Measurements from ENCODE around the gene PCNP.

Gene PCNP

DNA sequence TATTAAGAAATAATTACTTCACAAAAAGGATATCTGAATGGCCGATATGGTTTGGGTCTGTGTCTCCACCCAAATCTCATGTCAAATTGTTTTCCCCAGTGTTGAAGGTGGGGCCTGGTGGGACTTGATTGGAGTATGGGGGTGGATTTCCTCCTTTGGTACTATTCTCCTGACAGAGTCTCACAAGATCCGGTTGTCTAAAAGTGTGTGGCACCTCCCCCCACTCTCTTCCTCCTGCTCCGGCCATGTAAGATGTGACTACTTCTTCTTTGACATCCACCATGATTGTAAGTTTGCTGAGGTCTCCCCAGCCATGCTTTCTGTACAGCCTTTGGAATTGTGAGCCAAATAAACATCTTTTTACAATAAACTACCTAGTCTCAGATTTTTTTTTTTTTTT lies 68.5 kb downstream of the PCNP start:
- TF ChIP-seq ZBTB7A (IDR thresholded peaks at IDR 0.05; ENCODE audit: low read depth) = no peak

DNA sequence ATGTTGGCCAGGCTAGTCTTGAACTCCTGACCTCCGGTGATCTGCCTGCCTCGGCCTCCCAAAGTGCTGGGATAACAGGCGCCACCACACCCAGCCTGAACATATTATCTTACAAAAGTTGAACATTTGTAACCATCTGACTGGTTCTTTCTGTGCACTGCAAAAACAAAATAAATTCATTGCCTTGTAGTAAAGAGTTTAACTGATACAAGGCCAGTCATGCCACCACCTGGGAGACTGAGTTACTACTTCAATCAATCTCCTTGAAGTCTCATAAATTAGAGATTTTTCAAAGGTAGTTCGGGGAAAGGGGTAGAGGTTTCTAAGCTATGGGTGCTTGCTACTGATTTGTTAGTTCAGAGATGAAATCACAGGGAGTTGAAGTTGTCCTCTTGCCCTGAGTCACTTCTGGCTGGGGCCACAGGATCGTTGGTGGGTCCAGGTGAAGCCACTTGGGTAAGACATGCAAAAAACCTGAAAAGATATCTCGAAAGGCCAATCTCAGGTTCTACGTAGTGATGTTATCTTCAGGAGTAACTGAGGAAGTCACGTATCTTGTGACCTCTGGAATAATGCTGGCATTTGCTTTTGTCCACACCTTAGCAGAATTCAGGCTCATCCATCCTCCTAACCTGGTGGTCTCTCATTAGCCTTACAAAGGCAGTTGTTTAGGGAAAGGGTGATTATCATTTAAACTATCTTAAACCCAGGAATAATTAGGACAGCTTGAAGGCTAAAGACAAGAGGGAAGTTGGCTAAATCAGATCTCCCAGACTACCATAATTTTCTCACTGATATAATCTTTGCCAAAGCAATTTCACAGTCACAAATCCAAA lies 69.2 kb downstream of the PCNP start:
- no peak for TF ChIP-seq EGR1 (IDR thresholded peaks at IDR 0.05)
- TF ChIP-seq FOXM1 (IDR thresholded peaks at IDR 0.05; ENCODE audit: borderline replicate concordance, low read depth) = no peak
- TF ChIP-seq, protein P1, sequence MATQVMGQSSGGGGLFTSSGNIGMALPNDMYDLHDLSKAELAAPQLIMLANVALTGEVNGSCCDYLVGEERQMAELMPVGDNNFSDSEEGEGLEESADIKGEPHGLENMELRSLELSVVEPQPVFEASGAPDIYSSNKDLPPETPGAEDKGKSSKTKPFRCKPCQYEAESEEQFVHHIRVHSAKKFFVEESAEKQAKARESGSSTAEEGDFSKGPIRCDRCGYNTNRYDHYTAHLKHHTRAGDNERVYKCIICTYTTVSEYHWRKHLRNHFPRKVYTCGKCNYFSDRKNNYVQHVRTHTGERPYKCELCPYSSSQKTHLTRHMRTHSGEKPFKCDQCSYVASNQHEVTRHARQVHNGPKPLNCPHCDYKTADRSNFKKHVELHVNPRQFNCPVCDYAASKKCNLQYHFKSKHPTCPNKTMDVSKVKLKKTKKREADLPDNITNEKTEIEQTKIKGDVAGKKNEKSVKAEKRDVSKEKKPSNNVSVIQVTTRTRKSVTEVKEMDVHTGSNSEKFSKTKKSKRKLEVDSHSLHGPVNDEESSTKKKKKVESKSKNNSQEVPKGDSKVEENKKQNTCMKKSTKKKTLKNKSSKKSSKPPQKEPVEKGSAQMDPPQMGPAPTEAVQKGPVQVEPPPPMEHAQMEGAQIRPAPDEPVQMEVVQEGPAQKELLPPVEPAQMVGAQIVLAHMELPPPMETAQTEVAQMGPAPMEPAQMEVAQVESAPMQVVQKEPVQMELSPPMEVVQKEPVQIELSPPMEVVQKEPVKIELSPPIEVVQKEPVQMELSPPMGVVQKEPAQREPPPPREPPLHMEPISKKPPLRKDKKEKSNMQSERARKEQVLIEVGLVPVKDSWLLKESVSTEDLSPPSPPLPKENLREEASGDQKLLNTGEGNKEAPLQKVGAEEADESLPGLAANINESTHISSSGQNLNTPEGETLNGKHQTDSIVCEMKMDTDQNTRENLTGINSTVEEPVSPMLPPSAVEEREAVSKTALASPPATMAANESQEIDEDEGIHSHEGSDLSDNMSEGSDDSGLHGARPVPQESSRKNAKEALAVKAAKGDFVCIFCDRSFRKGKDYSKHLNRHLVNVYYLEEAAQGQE (IDR thresholded peaks at IDR 0.05; ENCODE audit: low read depth) = no peak
- TF ChIP-seq TCF12 (IDR thresholded peaks at IDR 0.05; ENCODE audit: low read depth) = no peak
- TF ChIP-seq YY1 (IDR thresholded peaks at IDR 0.05; ENCODE audit: low read depth) = no peak
- TF ChIP-seq EP300 (IDR thresholded peaks at IDR 0.05; ENCODE audit: borderline replicate concordance) = no peak
- no peak for TF ChIP-seq CEBPB (IDR thresholded peaks at IDR 0.05)
- no peak for TF ChIP-seq ZBTB7A (IDR thresholded peaks at IDR 0.05; ENCODE audit: low read depth)
- no peak for TF ChIP-seq NFIC (IDR thresholded peaks at IDR 0.05)
- TF ChIP-seq TEAD4 (IDR thresholded peaks at IDR 0.05) = no peak
- no peak for TF ChIP-seq TAF1 (IDR thresholded peaks at IDR 0.05; ENCODE audit: low read depth)
- TF ChIP-seq RAD21 (IDR thresholded peaks at IDR 0.05; ENCODE audit: low read depth) = no peak
- TF ChIP-seq, protein P2, sequence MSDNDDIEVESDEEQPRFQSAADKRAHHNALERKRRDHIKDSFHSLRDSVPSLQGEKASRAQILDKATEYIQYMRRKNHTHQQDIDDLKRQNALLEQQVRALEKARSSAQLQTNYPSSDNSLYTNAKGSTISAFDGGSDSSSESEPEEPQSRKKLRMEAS (IDR thresholded peaks at IDR 0.05) = no peak
- TF ChIP-seq, protein P3, sequence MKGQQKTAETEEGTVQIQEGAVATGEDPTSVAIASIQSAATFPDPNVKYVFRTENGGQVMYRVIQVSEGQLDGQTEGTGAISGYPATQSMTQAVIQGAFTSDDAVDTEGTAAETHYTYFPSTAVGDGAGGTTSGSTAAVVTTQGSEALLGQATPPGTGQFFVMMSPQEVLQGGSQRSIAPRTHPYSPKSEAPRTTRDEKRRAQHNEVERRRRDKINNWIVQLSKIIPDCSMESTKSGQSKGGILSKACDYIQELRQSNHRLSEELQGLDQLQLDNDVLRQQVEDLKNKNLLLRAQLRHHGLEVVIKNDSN (IDR thresholded peaks at IDR 0.05) = no peak
- TF ChIP-seq CREB1 (IDR thresholded peaks at IDR 0.05; ENCODE audit: low read depth) = no peak
